Smooth muscle cell (in vitro differentiated cells): ENCODE results near the gene CRB1. TPM values are rescaled to one million over a fixed set of nuclear protein-coding genes. Genes with fewer than 3 reads are reported as not detected.
"Not testable (repeated sequence)": the region's sequence is repeated elsewhere in the genome, so short reads cannot be mapped to it uniquely, and the experiment has no call there.

ENCODE experiments used
- DNase-seq: peaks from one replicate; lab custom pipeline; 2025; ENCODE audit not compliant: unreplicated experiment; lab: John Stamatoyannopoulos, UW
- H2AFZ ChIP-seq: fragments of 200-600 bp; sonication (generic); 2 replicates; pipeline ENCODE4 v1.6.0; 2016; ENCODE audit warnings: antibody characterized with exemption, low read depth, mild to moderate bottlenecking
- H3F3A ChIP-seq: fragments of 200-600 bp; sonication (generic); 2 replicates; pipeline ENCODE4 v1.6.0; 2017; ENCODE audit warnings: antibody characterized with exemption, low read depth
- H3K27ac ChIP-seq: fragments of 200-600 bp; sonication (generic); 2 replicates; pipeline ENCODE4 v1.5.1; 2016; ENCODE audit warnings: low read depth, mild to moderate bottlenecking
- H3K27me3 ChIP-seq: fragments of 200-600 bp; sonication (generic); 2 replicates; pipeline ENCODE4 v1.6.1; 2016; ENCODE audit warnings: low read depth, mild to moderate bottlenecking
- H3K36me3 ChIP-seq: fragments of 200-600 bp; sonication (generic); 2 replicates; pipeline ENCODE4 v1.5.1; 2016; ENCODE audit warnings: low read depth
- H3K4me1 ChIP-seq: fragments of 200-600 bp; sonication (generic); 2 replicates; pipeline ENCODE4 v1.5.1; 2016; ENCODE audit warnings: low read depth
- H3K4me2 ChIP-seq: fragments of 200-600 bp; sonication (generic); 2 replicates; pipeline ENCODE4 v1.6.0; 2016; ENCODE audit warnings: mild to moderate bottlenecking
- H3K4me3 ChIP-seq: fragments of 200-600 bp; sonication (generic); 2 replicates; pipeline ENCODE4 v1.5.1; 2016; ENCODE audit warnings: mild to moderate bottlenecking
- H3K79me2 ChIP-seq: fragments of 200-600 bp; sonication (generic); 2 replicates; pipeline ENCODE4 v1.6.0; 2016; ENCODE audit warnings: low read depth, mild to moderate bottlenecking
- H3K9ac ChIP-seq: fragments of 200-600 bp; sonication (generic); 2 replicates; pipeline ENCODE4 v1.6.0; 2016; ENCODE audit warnings: low read depth
- H3K9me3 ChIP-seq: fragments of 200-600 bp; sonication (generic); replicated peaks from 2 replicates; pipeline ENCODE4 v1.5.1; 2016; ENCODE audit warnings: low read depth
- H4K20me1 ChIP-seq: fragments of 200-600 bp; sonication (generic); 2 replicates; pipeline ENCODE4 v1.6.0; 2016; ENCODE audit warnings: low read depth
- CTCF ChIP-seq: fragments of 200-600 bp; sonication (generic); IDR thresholded peaks from 2 replicates; pipeline ENCODE4 v1.5.1; 2017; ENCODE audit warnings: borderline replicate concordance, mild to moderate bottlenecking, antibody characterized with exemption; ENCODE audit not compliant: insufficient read depth, poor library complexity, severe bottlenecking
- WGBS: methylation state at CpG from one replicate; pipeline ENCODE4 v1.1.7; 2016; ENCODE audit warnings: low lambda C conversion rate; 5-methylcytosine and 5-hydroxymethylcytosine counted together
- polyA plus RNA-seq: library from polyadenylated mRNA; unstranded; fragments of >200 nt; fragmentation: Nextera tagmentation; extraction: Ambion mirVana; gene quantifications from 2 replicates; pipeline ENCODE4 v1.2.1, GENCODE V29; 2016
- total RNA-seq: library from RNA; depleted of rRNA; stranded (reverse); fragments of >200 nt; gene quantifications from 2 replicates; pipeline ENCODE4 v1.2.3, GENCODE V29; 2014

Gene CRB1
- total and polyA plus RNA-seq, 2 experiments from 2014 or later: under 0.01 TPM; not detected in 1

GRCh38 chr1:197397895-197398294 is 129.8 kb downstream of the CRB1 start:
- Histone ChIP-seq H4K20me1 (no peaks in the 10 kb centered on the region), H3K9ac (no peak overlapping the region), H3K27me3 (peaks cover 6% of the 10 kb centered on the region), H3K9me3 (no peaks in the 10 kb centered on the region), H3K36me3 (no peaks in the 10 kb centered on the region), H3K79me2 (no peaks in the 10 kb centered on the region), H3K27ac (no peak overlapping the region), H3F3A (no peaks in the 10 kb centered on the region), H2AFZ (no peak overlapping the region), H3K4me1 (no peaks in the 10 kb centered on the region), H3K4me2 (no peak overlapping the region), H3K4me3 (no peak overlapping the region)
- DNase-seq: no peak
- 89% methylated on average over 1 of the region's 1 CpG for WGBS
- TF ChIP-seq CTCF: no peak

- no peaks in the 10 kb centered on the region for H3K36me3 ChIP-seq
- H4K20me1 ChIP-seq: no peaks in the 10 kb centered on the region
- H2AFZ ChIP-seq: no peak overlapping the region
- H3K9ac ChIP-seq: no peak overlapping the region
- H3F3A ChIP-seq: no peaks in the 10 kb centered on the region
- H3K9me3 ChIP-seq: no peaks in the 10 kb centered on the region
- H3K4me1 ChIP-seq: no peaks in the 10 kb centered on the region
- no peak for DNase-seq
- no peak overlapping the region for H3K27ac ChIP-seq
- peaks cover 6% of the 10 kb centered on the region for H3K27me3 ChIP-seq
- no peak overlapping the region for H3K4me2 ChIP-seq
- WGBS: 13% methylated on average over 4 of the region's 4 CpGs
- H3K4me3 ChIP-seq: no peak overlapping the region
- no peaks in the 10 kb centered on the region for H3K79me2 ChIP-seq
- TF ChIP-seq CTCF: peak; percentile 50
Measured at GRCh38 chr1:197399755-197400521, 131.9 kb downstream of the CRB1 start.

GRCh38 chr1:197400522-197400902 is 132.5 kb downstream of the CRB1 start:
- H3K9me3 ChIP-seq: no peaks in the 10 kb centered on the region
- H3K36me3 ChIP-seq: no peaks in the 10 kb centered on the region
- no peaks in the 10 kb centered on the region for H4K20me1 ChIP-seq
- no peak for TF ChIP-seq CTCF
- WGBS: 90% methylated on average over 2 of the region's 2 CpGs
- no peaks in the 10 kb centered on the region for H3K79me2 ChIP-seq
- no peaks in the 10 kb centered on the region for H3F3A ChIP-seq
- H3K4me3 ChIP-seq: no peak overlapping the region
- H3K27me3 ChIP-seq: peaks cover 6% of the 10 kb centered on the region
- no peak overlapping the region for H2AFZ ChIP-seq
- DNase-seq: no peak
- H3K4me1 ChIP-seq: no peaks in the 10 kb centered on the region
- H3K9ac ChIP-seq: no peak overlapping the region
- no peak overlapping the region for H3K4me2 ChIP-seq
- H3K27ac ChIP-seq: no peak overlapping the region

GRCh38 chr1:197402189-197402588 is 134.1 kb downstream of the CRB1 start:
- Histone ChIP-seq H3K4me1 (no peaks in the 10 kb centered on the region), H3K9ac (no peak overlapping the region), H2AFZ (no peak overlapping the region), H3K27ac (no peak overlapping the region), H4K20me1 (no peaks in the 10 kb centered on the region), H3F3A (no peaks in the 10 kb centered on the region), H3K4me3 (no peak overlapping the region), H3K9me3 (no peaks in the 10 kb centered on the region), H3K36me3 (no peaks in the 10 kb centered on the region), H3K79me2 (no peaks in the 10 kb centered on the region), H3K27me3 (peaks cover 6% of the 10 kb centered on the region), H3K4me2 (no peak overlapping the region)
- WGBS: 94% methylated on average over 2 of the region's 2 CpGs
- DNase-seq: no peak
- no peak for TF ChIP-seq CTCF

- 94% methylated on average over 4 of the region's 8 CpGs for WGBS
- H3K27me3 ChIP-seq, H3K4me3 ChIP-seq, H3K27ac ChIP-seq, H3K36me3 ChIP-seq, H3F3A ChIP-seq, H2AFZ ChIP-seq, H3K79me2 ChIP-seq, H3K4me1 ChIP-seq, H4K20me1 ChIP-seq, H3K9ac ChIP-seq, H3K9me3 ChIP-seq, H3K4me2 ChIP-seq, DNase-seq: not testable (repeated sequence)
Measured at GRCh38 chr1:197404774-197405173, 136.7 kb downstream of the CRB1 start.
